Erythroblast (primary cell): Measurements from ENCODE around the gene TMEM82.

Experiments
- GATA1 ChIP-seq: IDR thresholded peaks from 2 replicates; pipeline ENCODE4 v1.6.1; 2011; ENCODE audit warnings: low read depth, mild to moderate bottlenecking, control low read depth, low read length, moderate library complexity
- POLR2A ChIP-seq: IDR thresholded peaks from 2 replicates; pipeline ENCODE4 v1.6.1; 2011; ENCODE audit warnings: mild to moderate bottlenecking, low read length

DNA sequence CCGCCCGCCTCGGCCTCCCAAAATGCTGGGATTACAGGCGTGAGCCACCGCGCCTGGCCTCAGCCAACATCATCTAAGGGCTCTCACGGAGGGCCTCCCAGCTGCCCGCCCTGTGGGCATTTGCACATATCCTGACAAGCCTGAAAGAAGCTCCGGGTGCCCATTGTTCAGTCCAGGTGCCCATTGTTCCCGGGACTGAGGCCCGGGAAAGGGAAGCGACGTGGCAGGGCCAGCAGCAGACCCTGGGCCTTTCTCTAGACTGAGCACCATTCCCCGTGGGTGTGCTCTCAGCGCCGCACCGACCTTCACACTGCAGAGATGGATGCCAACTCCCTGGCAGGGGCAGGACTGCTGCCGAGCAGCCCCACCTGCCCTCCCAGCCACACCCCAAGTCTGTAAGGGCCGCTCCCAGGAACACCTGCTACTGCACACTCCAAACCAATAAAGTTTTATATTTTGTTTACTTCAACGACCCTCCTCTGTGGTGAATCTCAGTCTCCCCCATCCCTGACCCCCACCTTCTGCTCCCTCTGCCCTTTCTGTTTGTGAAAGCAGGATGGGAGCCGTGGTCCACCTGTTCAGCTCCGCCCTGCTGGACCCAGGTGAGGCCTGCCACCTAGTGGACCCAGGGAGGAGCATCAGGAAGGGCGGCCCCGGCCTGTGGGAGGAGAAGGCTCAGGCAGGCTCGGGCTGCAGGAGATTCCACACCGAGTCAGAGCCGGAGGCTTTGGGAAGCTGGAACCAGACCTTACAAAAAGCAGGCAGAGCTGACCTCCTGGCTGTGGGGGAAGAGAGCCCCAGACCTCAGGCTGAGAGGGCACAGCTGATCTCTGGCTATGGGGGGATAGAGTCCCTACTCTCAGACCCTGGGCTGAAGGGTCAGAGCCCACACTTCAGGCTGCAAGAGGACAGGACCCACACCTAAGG, 1.1 kb upstream of the TMEM82 start:
- TF ChIP-seq POLR2A (no peak), GATA1 (no peak)
